PFSK-1 (cell line): ENCODE results near the gene FA2H.

Experiments used
- FOXP2 ChIP-seq: optimal IDR thresholded peaks from 2 replicates; pipeline ENCODE3; 2011; ENCODE audit warnings: borderline replicate concordance, control low read depth, inconsistent platforms; ENCODE audit not compliant: insufficient read depth; ENCODE audit errors: extremely low read length, extremely low read depth
- POLR2AphosphoS5 ChIP-seq: IDR thresholded peaks from 2 replicates; pipeline ENCODE4 v1.6.1; 2012; ENCODE audit warnings: low read depth, mild to moderate bottlenecking, control low read depth, low read length, moderate library complexity

- TF ChIP-seq POLR2AphosphoS5 (no peak), FOXP2 (no peak)
Measured at GRCh38 chr16:74727903-74728302, 46.7 kb downstream of the FA2H start.
